Memory B cell (primary cell): ENCODE measurements around the gene LRIT2.
A peak's percentile ranks its signal among the peaks of the same experiment; 100 is the strongest.

ENCODE experiments used
- ATAC-seq: fragments of 150-1000 bp; cut with Tn5 transposase; 2 replicates; pipeline ENCODE4 v1.10.0; 2021; ENCODE audit warnings: low read depth, mild to moderate bottlenecking, moderate library complexity
- DNase-seq, 2 donors: peaks; one replicate each; pipeline ENCODE4 v3.0.0; 2022; ENCODE audit warnings: low spot score in 2 of 2
- H3K27ac Mint-ChIP-seq: one replicate; pipeline ENCODE4 v1.8.0; 2022; ENCODE audit warnings: mild to moderate bottlenecking, moderate library complexity, mixed read lengths
- H3K27me3 Mint-ChIP-seq: one replicate; pipeline ENCODE4 v1.8.0; 2022; ENCODE audit warnings: mixed read lengths
- H3K36me3 Mint-ChIP-seq: one replicate; pipeline ENCODE4 v1.8.0; 2022; ENCODE audit warnings: mild to moderate bottlenecking, mixed read lengths
- H3K4me1 Mint-ChIP-seq: one replicate; pipeline ENCODE4 v1.8.0; 2022; ENCODE audit warnings: mixed read lengths
- H3K4me3 Mint-ChIP-seq: one replicate; pipeline ENCODE4 v1.8.0; 2022; ENCODE audit warnings: mild to moderate bottlenecking, moderate library complexity, mixed read lengths
- H3K9me3 Mint-ChIP-seq: one replicate; pipeline ENCODE4 v1.8.0; 2022; ENCODE audit warnings: mixed read lengths

Gene LRIT2

GRCh38 chr10:84256510-84257342 lies 31.4 kb upstream of the LRIT2 start:
- Mint-ChIP-seq H3K4me1 (peaks cover 5% of the 10 kb centered on the region), H3K27ac (no peak overlapping the region), H3K27me3 (peaks cover 5% of the 10 kb centered on the region), H3K4me3 (no peak overlapping the region), H3K9me3 (no peaks in the 10 kb centered on the region), H3K36me3 (no peaks in the 10 kb centered on the region)
- DNase-seq (peak in 1 of 2 donors; percentile 9), ATAC-seq (peak; percentile 57)

GRCh38 chr10:84254552-84255478 lies 29.5 kb upstream of the LRIT2 start:
- Mint-ChIP-seq H3K36me3 (no peaks in the 10 kb centered on the region), H3K4me1 (peaks cover 5% of the 10 kb centered on the region), H3K4me3 (no peak overlapping the region), H3K9me3 (no peaks in the 10 kb centered on the region), H3K27me3 (peaks cover 5% of the 10 kb centered on the region), H3K27ac (no peak overlapping the region)
- ATAC-seq = no peak
- DNase-seq = no peak

- Mint-ChIP-seq H3K4me3 (no peak overlapping the region), H3K36me3 (no peaks in the 10 kb centered on the region), H3K4me1 (no peaks in the 10 kb centered on the region), H3K27me3 (peaks cover 5% of the 10 kb centered on the region), H3K27ac (no peak overlapping the region), H3K9me3 (no peaks in the 10 kb centered on the region)
- DNase-seq (no peak), ATAC-seq (no peak)
Measured at GRCh38 chr10:84248794-84249193, 23.4 kb upstream of the LRIT2 start.

- Mint-ChIP-seq H3K36me3 (no peaks in the 10 kb centered on the region), H3K4me1 (no peaks in the 10 kb centered on the region), H3K27me3 (peaks cover 5% of the 10 kb centered on the region), H3K4me3 (no peak overlapping the region), H3K27ac (no peak overlapping the region), H3K9me3 (no peaks in the 10 kb centered on the region)
- DNase-seq = no peak
- no peak for ATAC-seq
Measured at GRCh38 chr10:84247496-84247895, 22.2 kb upstream of the LRIT2 start.

GRCh38 chr10:84244651-84245270 lies 19.4 kb upstream of the LRIT2 start, which contains the start of gene RGR:
Gene RGR, plus strand, starts transcription at chr10:84245053. Its CDS starts 38 bp downstream, at chr10:84245091.
- H3K4me3 Mint-ChIP-seq = no peak within 1 kb of the TSS
- H3K9me3 Mint-ChIP-seq = no peaks in the 10 kb centered on the region
- H3K4me1 Mint-ChIP-seq = no peaks in the 10 kb centered on the region
- H3K27ac Mint-ChIP-seq = no peak within 1 kb of the TSS
- ATAC-seq = no peak
- peaks cover 8% of the 10 kb centered on the region for H3K27me3 Mint-ChIP-seq
- DNase-seq = no peak
- no peaks in the 10 kb centered on the region for H3K36me3 Mint-ChIP-seq

GRCh38 chr10:84243759-84244158 lies 18.4 kb upstream of the LRIT2 start:
- DNase-seq (no peak), ATAC-seq (no peak)
- Mint-ChIP-seq H3K4me3 (no peak overlapping the region), H3K9me3 (no peaks in the 10 kb centered on the region), H3K27ac (no peak overlapping the region), H3K27me3 (peaks cover 11% of the 10 kb centered on the region), H3K4me1 (no peaks in the 10 kb centered on the region), H3K36me3 (no peaks in the 10 kb centered on the region)

GRCh38 chr10:84241185-84241790 lies 15.9 kb upstream of the LRIT2 start, which contains the start of gene LRIT1:
Gene LRIT1, minus strand, starts transcription at chr10:84241546. Its CDS starts 107 bp downstream, at chr10:84241439.
- DNase-seq (no peak), ATAC-seq (no peak)
- no peaks in the 10 kb centered on the region for H3K4me1 Mint-ChIP-seq
- H3K27me3 Mint-ChIP-seq = peaks cover 8% of the 10 kb centered on the region
- no peak within 1 kb of the TSS for H3K4me3 Mint-ChIP-seq
- no peaks in the 10 kb centered on the region for H3K36me3 Mint-ChIP-seq
- no peaks in the 10 kb centered on the region for H3K9me3 Mint-ChIP-seq
- H3K27ac Mint-ChIP-seq = no peak within 1 kb of the TSS

GRCh38 chr10:84238909-84239308 lies 13.6 kb upstream of the LRIT2 start:
- H3K4me3 Mint-ChIP-seq = no peak overlapping the region
- DNase-seq (no peak), ATAC-seq (no peak)
- no peaks in the 10 kb centered on the region for H3K4me1 Mint-ChIP-seq
- no peaks in the 10 kb centered on the region for H3K36me3 Mint-ChIP-seq
- no peaks in the 10 kb centered on the region for H3K9me3 Mint-ChIP-seq
- peaks cover 8% of the 10 kb centered on the region for H3K27me3 Mint-ChIP-seq
- H3K27ac Mint-ChIP-seq = no peak overlapping the region

- H3K9me3 Mint-ChIP-seq = no peaks in the 10 kb centered on the region
- ATAC-seq = no peak
Measured at GRCh38 chr10:84237199-84238051, 12.1 kb upstream of the LRIT2 start.

GRCh38 chr10:84236807-84237198 lies 11.5 kb upstream of the LRIT2 start:
- DNase-seq = no peak
- peaks cover 11% of the 10 kb centered on the region for H3K27me3 Mint-ChIP-seq
- no peak overlapping the region for H3K4me3 Mint-ChIP-seq
- no peaks in the 10 kb centered on the region for H3K9me3 Mint-ChIP-seq
- H3K27ac Mint-ChIP-seq = no peak overlapping the region
- no peaks in the 10 kb centered on the region for H3K4me1 Mint-ChIP-seq
- no peaks in the 10 kb centered on the region for H3K36me3 Mint-ChIP-seq
- no peak for ATAC-seq

More at GRCh38 chr10:84237199-84238051, 12.1 kb upstream of the LRIT2 start:
- Mint-ChIP-seq H3K4me3 (no peak overlapping the region), H3K27ac (no peak overlapping the region), H3K27me3 (peaks cover 8% of the 10 kb centered on the region), H3K36me3 (no peaks in the 10 kb centered on the region), H3K4me1 (no peaks in the 10 kb centered on the region)
- no peak for DNase-seq

- Mint-ChIP-seq H3K27ac (no peak overlapping the region), H3K9me3 (no peaks in the 10 kb centered on the region), H3K27me3 (peaks cover 8% of the 10 kb centered on the region), H3K36me3 (no peaks in the 10 kb centered on the region), H3K4me1 (no peaks in the 10 kb centered on the region), H3K4me3 (no peak overlapping the region)
- DNase-seq (no peak), ATAC-seq (no peak)
Measured at GRCh38 chr10:84235096-84235495, 9.8 kb upstream of the LRIT2 start.

GRCh38 chr10:84234479-84234878 lies 9.1 kb upstream of the LRIT2 start:
- no peaks in the 10 kb centered on the region for H3K9me3 Mint-ChIP-seq
- H3K36me3 Mint-ChIP-seq = no peaks in the 10 kb centered on the region
- no peak overlapping the region for H3K27ac Mint-ChIP-seq
- peaks cover 8% of the 10 kb centered on the region for H3K27me3 Mint-ChIP-seq
- DNase-seq (no peak), ATAC-seq (no peak)
- no peaks in the 10 kb centered on the region for H3K4me1 Mint-ChIP-seq
- H3K4me3 Mint-ChIP-seq = no peak overlapping the region

- ATAC-seq (no peak), DNase-seq (no peak)
- H3K4me1 Mint-ChIP-seq = no peaks in the 10 kb centered on the region
- peaks cover 5% of the 10 kb centered on the region for H3K27me3 Mint-ChIP-seq
- H3K4me3 Mint-ChIP-seq = no peak overlapping the region
- no peak overlapping the region for H3K27ac Mint-ChIP-seq
- no peaks in the 10 kb centered on the region for H3K36me3 Mint-ChIP-seq
- H3K9me3 Mint-ChIP-seq = no peaks in the 10 kb centered on the region
Measured at GRCh38 chr10:84233940-84234339, 8.6 kb upstream of the LRIT2 start.
